Keratinocyte (primary cell): Measurements from ENCODE around the gene HLA-B.

Source experiments
- EZH2 ChIP-seq: IDR thresholded peaks from one replicate; pipeline ENCODE4 v1.6.1; 2012; ENCODE audit warnings: inconsistent platforms, mild to moderate bottlenecking, low read length, moderate library complexity
- TF ChIP-seq, protein P1 (sequence below), 3 experiments: IDR thresholded peaks in 1 of 3; conservative IDR thresholded peaks in 1 of 3; optimal IDR thresholded peaks in 1 of 3; 2 replicates in 2 of 3; 3 replicates in 1 of 3; pipeline versions ENCODE3 to v1.5.1; 2011; ENCODE audit warnings: low read length in 3 of 3, mild to moderate bottlenecking in 3 of 3, moderate library complexity in 2 of 3, control low read depth in 1 of 3, inconsistent platforms in 1 of 3; ENCODE audit not compliant: insufficient read depth in 2 of 3; ENCODE audit errors: extremely low read depth in 1 of 3

DNA sequence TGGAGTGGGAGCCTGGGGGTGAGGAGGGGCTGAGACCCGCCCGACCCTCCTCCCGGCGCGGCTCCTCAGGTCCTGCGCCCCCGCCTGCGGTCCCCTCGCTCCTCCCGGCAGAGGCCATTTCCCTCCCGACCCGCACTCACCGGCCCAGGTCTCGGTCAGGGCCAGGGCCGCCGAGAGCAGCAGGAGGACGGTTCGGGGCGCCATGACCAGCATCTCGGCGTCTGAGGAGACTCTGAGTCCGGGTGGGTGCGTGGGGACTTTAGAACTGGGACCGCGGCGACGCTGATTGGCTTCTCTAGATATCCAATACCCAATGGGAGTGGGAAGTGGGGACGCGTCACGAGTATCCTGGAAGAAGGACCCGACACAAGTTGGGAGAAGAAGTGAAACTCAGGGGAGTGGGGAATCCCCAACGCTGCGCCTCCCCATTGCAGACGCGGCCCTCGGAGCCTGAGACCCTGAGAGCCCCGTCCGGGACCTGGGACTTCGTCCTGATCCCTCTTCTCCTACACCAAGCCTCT, at the start of gene HLA-B:
- TF ChIP-seq, protein P1, sequence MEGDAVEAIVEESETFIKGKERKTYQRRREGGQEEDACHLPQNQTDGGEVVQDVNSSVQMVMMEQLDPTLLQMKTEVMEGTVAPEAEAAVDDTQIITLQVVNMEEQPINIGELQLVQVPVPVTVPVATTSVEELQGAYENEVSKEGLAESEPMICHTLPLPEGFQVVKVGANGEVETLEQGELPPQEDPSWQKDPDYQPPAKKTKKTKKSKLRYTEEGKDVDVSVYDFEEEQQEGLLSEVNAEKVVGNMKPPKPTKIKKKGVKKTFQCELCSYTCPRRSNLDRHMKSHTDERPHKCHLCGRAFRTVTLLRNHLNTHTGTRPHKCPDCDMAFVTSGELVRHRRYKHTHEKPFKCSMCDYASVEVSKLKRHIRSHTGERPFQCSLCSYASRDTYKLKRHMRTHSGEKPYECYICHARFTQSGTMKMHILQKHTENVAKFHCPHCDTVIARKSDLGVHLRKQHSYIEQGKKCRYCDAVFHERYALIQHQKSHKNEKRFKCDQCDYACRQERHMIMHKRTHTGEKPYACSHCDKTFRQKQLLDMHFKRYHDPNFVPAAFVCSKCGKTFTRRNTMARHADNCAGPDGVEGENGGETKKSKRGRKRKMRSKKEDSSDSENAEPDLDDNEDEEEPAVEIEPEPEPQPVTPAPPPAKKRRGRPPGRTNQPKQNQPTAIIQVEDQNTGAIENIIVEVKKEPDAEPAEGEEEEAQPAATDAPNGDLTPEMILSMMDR (optimal IDR thresholded peaks at IDR 0.05 in 1 of 3, IDR thresholded peaks at IDR 0.05 in 1 of 3, conservative IDR thresholded peaks at IDR 0.05 in 1 of 3; ENCODE audit: extremely low read depth in 1 of 3, insufficient read depth in 2 of 3, low read length in 3 of 3): no peak
- TF ChIP-seq EZH2: no peak
